GM18502 (cell line): ENCODE results near the gene NSG1.
"Not testable (repeated sequence)": the region's sequence is repeated elsewhere in the genome, so short reads cannot be mapped to it uniquely, and the experiment has no call there.

ENCODE experiments used
- ATAC-seq: cut with Tn5 transposase; IDR thresholded peaks from one replicate; pipeline ENCODE4 v1.9.1; 2021; ENCODE audit warnings: mild to moderate bottlenecking; ENCODE audit not compliant: unreplicated experiment, poor library complexity

The NSG1 gene

DNA sequence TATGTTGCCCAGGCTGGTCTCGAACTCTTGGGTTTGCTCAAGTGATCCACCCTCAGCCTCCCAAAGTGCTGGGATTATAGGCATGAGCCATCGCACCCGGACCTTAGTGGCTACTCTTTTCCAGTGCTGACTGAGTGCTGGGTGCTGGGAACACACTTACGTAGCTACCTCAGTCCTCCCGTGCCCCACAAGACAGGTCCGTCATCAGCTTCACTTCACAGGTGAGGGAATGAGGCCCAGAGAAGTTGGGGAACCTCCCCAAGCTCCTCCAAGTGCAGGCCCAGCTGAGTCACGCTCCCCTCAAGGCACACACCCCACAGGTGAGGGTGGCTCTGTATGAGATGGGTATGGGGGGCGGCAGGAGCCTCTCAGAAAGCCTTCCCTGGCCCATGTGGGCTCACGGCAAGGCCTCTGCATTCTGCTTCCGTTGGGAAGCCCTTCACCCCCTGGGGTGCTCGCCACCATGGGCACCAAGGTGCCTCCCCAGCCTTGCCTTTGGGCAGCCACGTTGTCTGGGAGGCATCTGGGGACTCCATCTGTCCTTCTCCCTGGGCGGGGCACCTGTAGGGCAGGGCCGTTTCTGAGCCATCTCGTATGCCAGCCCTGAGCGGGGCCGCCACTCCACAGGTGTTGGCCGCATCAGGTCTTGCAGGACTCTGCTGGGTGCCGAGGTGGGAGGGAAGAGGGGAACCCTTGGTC lies 28.4 kb downstream of the NSG1 start:
- no peak for ATAC-seq

DNA sequence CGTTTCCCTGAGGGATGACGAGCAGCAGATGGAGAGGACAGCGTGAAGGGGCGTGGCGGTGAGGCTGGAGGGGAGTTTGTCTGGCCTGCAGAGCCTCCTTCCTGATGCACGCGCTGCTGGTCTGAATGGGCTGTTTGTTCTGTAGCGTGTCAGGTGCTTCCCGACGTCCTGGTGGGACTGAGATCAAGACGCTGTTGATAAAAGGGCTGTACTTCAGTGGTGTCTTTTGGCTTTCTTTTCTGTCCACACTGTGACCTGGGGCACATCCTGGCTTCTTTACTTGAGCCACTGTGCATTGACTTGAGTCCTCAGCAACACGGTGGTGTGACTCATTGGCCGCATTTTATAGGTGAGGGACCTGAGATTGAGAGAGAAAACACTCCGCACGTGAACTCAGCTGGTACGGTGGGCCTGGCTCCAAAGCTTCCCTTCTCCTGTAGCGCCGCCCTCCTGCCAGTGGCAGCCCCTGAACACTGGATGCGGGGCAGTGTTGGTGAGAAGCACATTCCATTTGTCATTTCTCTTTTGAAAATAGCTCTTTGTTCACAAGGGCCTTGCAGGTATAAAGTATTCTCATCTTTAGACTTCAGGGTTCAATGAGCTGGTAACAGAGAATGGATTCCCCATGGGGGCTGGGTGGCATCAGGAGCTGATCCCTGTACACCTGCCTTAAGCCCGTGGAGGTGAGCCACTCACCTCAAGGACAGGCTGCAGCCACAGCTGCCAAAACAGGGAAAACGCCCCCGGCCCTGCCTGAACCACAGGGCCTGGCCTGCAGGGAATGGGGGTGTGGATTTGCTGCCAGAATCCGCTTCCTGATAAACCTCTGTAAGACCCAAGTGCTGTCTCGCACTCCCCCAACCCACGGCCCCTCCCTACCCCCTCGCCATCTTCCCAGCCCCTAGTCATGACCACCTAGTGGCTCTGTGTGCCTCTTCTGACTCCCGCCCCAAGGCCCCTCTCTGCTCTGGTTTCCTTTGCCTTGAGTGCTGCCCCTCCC lies 29.2 kb downstream of the NSG1 start:
- ATAC-seq: no peak

- ATAC-seq: no peak
These were observed 30.1 kb downstream of the NSG1 start for GRCh38 chr4:4416981-4417380.

DNA sequence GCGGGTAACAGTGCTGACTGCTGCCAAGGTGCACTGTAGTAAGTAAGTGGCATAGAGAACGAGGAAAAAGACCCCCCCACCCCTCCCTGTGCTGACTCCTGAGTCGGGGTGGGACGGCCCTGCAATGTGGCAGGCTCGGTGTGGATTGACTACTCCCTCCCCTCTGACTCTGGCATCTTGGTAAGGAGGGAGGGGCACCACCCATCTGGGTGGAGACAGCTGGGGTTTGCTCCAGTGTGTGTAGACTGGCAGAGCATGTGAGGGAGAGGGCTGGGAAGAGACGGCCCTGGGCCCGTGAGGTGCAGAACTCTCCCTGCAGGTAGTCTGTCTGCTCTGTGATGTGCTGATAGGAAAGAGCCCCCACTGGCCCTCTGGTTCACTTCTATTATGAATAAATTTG lies 31.0 kb downstream of the NSG1 start:
- no peak for ATAC-seq

DNA sequence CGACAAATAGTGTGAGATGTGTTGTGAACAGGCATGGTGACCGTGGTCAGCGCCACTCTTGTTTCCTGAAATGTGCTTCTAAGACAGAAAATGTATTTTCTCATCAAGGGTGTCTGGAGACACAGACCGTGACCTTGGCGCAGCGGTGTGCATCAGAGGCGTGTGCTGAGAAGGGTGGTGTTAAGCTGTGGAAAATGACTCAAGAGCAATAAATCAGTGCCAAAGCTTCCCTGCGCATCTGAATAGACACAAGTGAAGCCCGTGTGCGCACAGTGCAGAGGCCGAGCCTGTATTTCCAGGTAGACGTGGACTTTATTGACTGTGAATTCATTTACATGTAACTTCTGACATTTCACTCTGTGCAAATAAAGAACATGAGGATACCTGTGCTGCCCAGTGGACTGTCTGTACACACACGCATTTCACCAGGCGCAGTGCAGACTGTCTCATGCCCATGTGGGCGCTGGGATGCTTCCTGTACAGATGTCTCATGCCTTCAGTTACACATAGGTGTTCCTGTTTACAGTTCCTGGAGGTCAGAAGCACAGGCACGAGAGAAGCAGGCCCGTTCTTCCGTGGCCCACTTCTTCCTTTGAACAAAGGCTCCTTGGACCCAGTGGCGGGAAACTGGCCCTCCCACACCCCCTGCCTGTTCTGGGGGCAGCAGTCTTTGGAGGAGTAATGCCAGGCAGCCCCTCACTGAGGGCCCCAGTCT lies 31.9 kb downstream of the NSG1 start:
- ATAC-seq: no peak

GRCh38 chr4:4419896-4420295 lies 33.0 kb downstream of the NSG1 start:
- ATAC-seq: no peak

- no peak for ATAC-seq
These were observed 33.5 kb downstream of the NSG1 start for GRCh38 chr4:4420421-4420820.

DNA sequence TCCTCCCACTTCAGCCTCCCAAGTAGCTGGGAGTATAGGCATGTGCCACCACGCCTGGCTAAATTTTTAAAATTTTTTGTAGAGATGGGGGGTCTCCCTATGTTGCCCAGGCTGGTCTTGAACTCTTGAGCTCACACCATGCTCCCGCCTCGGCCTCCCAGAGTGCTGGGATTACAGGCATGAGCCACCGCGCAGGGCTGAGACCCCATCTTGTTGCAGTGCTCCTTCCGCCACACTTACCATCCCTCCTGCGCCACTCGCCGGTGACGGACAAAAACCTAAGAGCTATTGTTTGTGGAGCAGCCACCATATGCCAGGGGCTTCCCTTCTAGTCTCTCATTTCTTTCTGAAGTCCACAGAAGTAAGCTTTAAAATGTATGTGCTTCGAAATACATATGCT lies 34.5 kb downstream of the NSG1 start:
- ATAC-seq: no peak

- ATAC-seq: not testable (repeated sequence)
These were observed 35.2 kb downstream of the NSG1 start for GRCh38 chr4:4422117-4422516.

- no peak for ATAC-seq
These were observed 36.1 kb downstream of the NSG1 start for GRCh38 chr4:4422856-4423499.

DNA sequence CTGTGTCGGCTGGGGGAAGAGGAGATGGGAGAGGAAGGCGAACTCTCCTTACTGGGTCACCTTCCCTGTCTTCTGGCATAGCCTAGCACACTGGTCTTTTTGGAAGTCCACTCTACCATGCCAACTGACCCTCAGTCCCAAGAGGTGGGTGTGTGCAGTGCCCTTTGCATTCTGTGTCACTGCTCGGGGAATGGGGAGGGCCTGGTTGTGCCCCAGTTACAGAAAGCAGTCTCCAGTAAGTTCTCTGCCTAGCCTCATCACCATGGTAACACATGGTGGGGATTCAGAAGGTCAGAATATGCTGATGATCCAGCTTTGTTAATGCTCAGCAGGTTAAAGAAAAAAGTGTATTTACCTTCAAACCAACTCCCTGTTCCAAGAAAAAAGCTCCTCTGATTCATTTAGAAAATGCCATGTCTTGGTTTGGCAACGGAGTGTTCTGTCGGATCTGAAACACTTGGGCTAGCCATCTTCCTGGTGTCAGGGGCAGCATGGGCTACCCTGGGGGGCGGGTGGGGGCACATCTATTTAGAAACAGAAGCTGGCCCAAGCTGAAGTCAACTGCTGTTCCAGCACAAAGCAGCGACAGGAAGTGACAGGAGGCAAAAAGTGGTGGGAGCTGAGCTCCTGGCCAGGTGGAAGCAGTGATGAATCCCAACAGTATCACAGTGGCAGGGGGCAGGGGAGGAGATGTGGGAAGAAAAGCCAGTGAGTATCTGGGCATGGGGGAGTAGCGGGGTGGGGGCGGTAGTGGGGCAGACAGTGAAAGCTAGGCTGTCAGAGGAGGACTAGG lies 37.0 kb downstream of the NSG1 start:
- no peak for ATAC-seq

- no peak for ATAC-seq
These were observed 37.7 kb downstream of the NSG1 start for GRCh38 chr4:4424499-4425115.

- ATAC-seq: no peak
These were observed 38.3 kb downstream of the NSG1 start for GRCh38 chr4:4425119-4425690.

- ATAC-seq: no peak
These were observed 38.8 kb downstream of the NSG1 start for GRCh38 chr4:4425696-4426095.

DNA sequence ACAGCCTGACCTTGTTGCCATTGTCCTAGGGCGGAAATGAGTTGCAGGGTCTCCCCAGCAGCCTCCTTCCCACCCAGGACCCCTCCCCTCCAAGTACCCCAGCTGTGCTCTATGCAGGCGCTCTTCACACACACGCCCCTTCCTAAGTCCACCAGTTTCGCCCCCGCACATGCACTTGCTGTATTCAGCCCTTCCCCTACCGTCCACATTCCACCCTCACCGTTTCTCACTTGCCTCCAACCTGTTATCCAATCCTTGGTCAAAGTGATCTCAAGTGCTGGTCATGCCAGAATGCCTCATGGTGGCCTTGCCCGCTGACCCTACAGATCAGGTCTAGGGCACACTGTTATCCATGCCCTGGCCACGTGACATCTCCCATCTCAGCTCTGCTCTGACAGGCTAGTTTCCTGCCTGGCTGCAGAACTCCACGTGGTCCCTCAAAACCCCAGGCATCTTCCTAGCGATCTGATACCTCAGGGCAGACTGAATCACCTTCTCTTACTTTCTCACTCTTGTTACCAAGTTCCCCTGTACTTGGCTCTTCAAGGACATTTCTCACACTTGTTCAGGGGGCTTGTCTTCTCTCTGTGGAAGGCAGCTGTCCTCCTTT lies 39.7 kb downstream of the NSG1 start:
- ATAC-seq: no peak

DNA sequence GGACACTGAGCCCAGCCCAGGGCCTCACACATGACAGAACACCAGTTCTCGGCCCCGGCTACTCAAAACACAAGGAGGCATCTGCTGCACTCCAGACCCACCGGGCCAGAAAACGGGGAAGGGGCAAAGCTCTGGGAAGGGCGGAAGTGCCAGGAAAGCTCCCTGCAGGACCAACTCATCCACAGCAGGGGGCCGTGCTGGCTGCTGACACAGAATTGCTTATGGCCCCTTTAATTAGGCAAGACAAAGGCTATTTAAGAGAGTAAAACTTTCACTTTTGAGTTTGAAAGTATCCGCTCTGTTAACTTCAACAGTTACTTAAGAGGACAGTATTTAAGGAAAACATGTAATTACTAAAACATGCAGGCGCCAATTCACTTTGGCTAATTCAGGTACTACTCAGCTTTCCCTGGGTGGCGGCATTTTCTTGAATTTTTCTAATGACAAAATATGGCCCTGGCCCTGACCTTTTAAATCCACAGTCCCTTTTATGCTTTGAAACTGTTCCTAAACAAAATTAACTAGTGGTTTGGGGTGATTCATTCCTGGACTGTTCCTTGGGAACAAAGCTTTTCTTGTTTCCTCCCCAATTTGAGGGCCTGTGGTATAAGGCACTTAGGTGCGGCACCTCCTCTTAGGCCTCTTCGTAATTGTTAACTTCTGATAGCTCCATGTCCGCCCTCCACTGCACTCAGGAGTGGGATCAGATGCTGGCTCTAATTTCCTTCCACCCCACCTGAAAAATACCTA lies 40.4 kb downstream of the NSG1 start:
- ATAC-seq: no peak

DNA sequence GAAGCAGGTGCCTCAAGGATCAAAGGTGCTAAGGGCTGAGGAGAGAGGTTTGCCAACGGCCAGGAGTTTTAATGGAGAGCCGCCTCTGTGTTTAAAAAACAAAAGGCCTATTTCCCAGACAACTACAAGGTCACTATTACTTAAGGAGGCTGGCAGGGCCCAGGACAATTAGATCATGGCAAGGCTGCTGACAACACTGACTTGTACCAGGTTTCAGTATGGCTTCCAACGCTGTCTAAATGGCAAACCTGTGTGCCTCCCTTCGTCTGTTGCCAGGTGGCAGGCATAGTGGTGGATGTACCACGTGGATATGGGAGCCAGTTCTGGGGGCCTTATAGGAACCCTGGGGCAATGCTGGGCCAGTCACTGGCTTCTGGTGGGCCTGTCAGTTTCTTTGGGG lies 41.0 kb downstream of the NSG1 start:
- no peak for ATAC-seq
